HFF-Myc (cell line): ENCODE data around the gene ANKRD34B.

Source experiments
- DNase-seq: peaks from one replicate; pipeline ENCODE4 v3.0.0-alpha.2; 2011; ENCODE audit warnings: low read depth; ENCODE audit errors: extremely low read depth
- H3K4me3 ChIP-seq: replicated peaks from 2 replicates; pipeline ENCODE4 v1.5.1; 2011; ENCODE audit warnings: low read depth, mild to moderate bottlenecking, control low read depth, low read length
- CTCF ChIP-seq: IDR thresholded peaks from 2 replicates; pipeline ENCODE4 v1.5.1; 2012; ENCODE audit warnings: mild to moderate bottlenecking, low read depth, low read length, control low read depth; ENCODE audit errors: missing control alignments

ANKRD34B gene

GRCh38 chr5:80607832-80608231 lies 37.8 kb upstream of the ANKRD34B start:
- TF ChIP-seq CTCF: no peak
- H3K4me3 ChIP-seq: no peak overlapping the region
- no peak for DNase-seq

DNA sequence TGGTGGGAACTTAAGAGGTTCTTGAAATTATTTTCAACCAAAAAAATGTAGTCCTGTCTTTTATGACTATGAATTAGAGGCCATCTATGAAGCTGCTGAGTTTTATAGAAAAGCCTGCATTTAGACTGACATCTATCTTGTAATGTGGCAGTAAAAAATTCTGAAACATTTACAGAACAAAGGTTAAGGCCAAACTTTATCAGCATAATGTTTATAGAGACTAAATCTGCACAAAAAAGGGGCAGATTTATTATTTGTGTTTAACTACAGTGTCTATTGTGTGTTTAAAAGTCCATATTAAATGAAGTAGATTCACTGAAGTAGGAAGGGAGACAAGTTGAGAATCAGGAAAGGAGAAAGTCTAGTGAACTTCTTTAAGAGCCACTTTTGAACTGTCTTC lies 37.3 kb upstream of the ANKRD34B start:
- TF ChIP-seq CTCF: no peak
- no peak for DNase-seq
- H3K4me3 ChIP-seq: no peak overlapping the region

DNA sequence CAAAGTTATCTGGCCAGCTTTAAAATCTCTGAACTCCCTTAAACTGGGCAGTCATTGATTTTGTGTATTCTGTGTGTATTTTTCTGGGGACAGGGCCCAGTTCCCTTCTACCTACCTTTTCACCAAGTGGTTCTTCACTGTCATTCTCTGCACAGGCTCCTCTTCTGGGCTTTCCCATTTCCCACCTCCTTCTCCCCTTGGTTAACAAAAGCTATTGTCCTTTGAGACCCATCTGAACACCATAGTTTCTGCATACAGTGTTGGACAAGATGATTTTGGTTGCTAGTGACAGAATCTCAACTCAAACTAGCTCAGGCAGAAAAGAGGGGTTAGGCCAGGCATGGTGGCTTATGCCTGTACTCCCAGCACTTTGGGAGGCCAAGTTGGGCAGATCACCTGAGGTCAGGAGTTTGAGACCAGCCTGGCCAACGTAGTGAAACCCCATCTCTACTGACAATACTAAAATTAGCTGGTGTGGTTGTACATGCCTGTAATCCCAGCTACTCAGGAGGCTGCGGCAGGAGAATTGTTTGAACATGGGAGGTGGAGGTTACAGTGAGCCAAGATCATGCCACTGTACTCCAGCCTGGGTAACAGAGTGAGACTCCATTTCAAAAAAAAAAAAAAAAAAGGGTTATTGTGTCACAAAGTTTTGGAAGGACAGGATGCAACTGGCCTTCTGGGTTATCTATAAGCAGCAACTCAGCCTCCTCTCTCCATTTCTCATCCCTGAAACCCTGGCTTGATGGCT lies 31.0 kb upstream of the ANKRD34B start:
- DNase-seq: no peak
- H3K4me3 ChIP-seq: no peak overlapping the region
- TF ChIP-seq CTCF: no peak

DNA sequence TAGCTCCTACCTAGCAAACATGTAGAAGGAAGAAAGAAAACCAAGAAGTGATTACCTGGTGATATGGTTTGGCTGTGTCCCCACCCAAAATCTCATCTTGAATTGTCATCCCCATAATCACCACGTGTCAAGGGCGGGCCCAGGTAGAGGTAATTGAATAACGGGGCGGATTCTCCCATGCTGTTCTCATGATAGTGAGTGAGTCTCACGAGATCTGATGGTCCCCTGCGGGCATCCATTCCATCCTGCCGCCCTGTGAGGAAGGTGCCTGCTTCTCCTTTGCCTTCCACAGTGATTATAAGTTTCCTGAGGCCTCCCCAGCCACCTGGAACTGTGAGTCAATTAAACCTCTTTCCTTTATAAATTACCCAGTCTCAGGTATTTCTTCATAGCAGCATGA lies 27.4 kb upstream of the ANKRD34B start:
- no peak for TF ChIP-seq CTCF
- DNase-seq: no peak
- no peak overlapping the region for H3K4me3 ChIP-seq

- TF ChIP-seq CTCF: no peak
- DNase-seq: no peak
- no peak overlapping the region for H3K4me3 ChIP-seq
These were observed 24.7 kb upstream of the ANKRD34B start for GRCh38 chr5:80594810-80595209.

DNA sequence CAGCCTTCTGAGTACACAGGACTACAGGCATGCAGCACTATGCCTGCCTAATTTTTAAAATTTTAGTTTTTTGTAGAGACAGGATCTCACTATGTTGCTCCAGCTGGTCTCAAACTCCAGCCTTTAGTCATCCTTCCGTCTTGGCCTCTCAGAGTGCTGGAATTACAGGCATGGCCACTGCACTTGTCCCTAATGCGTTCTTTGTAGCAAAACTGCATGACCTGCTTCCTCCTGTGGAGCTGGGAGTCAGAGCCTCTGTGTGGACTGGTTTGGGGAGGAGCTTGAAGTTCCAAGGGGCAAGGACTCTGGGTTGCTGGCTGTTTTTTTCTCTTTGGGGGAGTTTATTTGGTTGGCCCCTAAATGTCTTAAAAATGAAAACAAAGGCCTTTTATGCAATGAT lies 22.7 kb upstream of the ANKRD34B start:
- no peak for DNase-seq
- TF ChIP-seq CTCF: no peak
- H3K4me3 ChIP-seq: no peak overlapping the region

DNA sequence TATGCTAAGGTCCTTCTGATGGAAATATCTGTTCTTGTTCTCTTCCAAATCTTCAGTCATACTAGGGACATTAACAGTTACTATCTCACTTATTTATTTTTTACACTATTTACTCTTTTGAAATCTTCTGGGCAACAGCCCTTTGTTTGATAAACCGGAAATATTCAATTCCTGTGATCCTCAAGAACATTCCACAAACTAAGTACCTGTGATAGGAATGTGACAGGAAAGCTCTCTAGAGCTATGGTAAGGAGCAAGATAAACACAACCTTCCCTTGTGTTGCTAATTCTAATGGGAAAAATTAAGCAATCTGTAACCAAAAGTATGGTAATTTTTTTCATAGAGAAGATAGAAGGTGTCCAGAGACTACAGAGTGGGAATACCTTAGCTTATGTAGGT lies 22.0 kb upstream of the ANKRD34B start:
- DNase-seq: no peak
- H3K4me3 ChIP-seq: no peak overlapping the region
- TF ChIP-seq CTCF: no peak
